HepG2 (cell line): ENCODE results near the gene INTS3. TPM values are rescaled to one million over a fixed set of nuclear protein-coding genes. Genes with fewer than 3 reads are reported as not detected.

ENCODE experiments used
- ATF1 ChIP-seq: IDR thresholded peaks from 2 replicates; pipeline ENCODE4 v1.6.1; 2016; ENCODE audit warnings: mild to moderate bottlenecking, control low read depth
- BCL6 ChIP-seq: IDR thresholded peaks from 2 replicates; pipeline ENCODE4 v1.6.1; 2016; ENCODE audit warnings: missing genetic modification reagents, missing compliant biosample characterization
- BCLAF1 ChIP-seq: fragments of 450-650 bp; IDR thresholded peaks from 2 replicates; pipeline ENCODE4 v1.6.1; 2017; ENCODE audit warnings: mild to moderate bottlenecking
- CEBPZ ChIP-seq: IDR thresholded peaks from 2 replicates; pipeline ENCODE4 v1.6.1; 2012; ENCODE audit warnings: low read length, improper control_type of control experiment
- EHMT2 ChIP-seq: fragments of 200-600 bp; sonication (generic); IDR thresholded peaks from 2 replicates; pipeline ENCODE4 v1.7.0; 2017; ENCODE audit warnings: antibody characterized with exemption, low read depth, low read length, borderline replicate concordance
- EP300 ChIP-seq, 3 experiments: sonication (generic) in 1 of 3; formaldehyde crosslinking in 1 of 3; IDR thresholded peaks; 2 replicates each; pipeline versions ENCODE4 v1.5.1 to v1.6.1; 2011 to 2020; ENCODE audit warnings: low read depth in 2 of 3, low read length in 2 of 3, borderline replicate concordance in 1 of 3, improper control_type of control experiment in 1 of 3, mild to moderate bottlenecking in 1 of 3, missing genetic modification reagents in 1 of 3, moderate library complexity in 1 of 3
- FOXA3 ChIP-seq: IDR thresholded peaks from 2 replicates; pipeline ENCODE4 v1.6.1; 2016; ENCODE audit warnings: missing genetic modification reagents, missing compliant biosample characterization
- HNF1A ChIP-seq, 2 experiments: sonication (generic) in 1 of 2; formaldehyde crosslinking in 1 of 2; IDR thresholded peaks; 2 replicates each; pipeline versions ENCODE4 v1.4.0 to v1.6.1; 2016 to 2020; ENCODE audit warnings: borderline replicate concordance in 1 of 2, low read depth in 1 of 2, mild to moderate bottlenecking in 1 of 2, missing genetic modification reagents in 1 of 2
- KLF9 ChIP-seq: IDR thresholded peaks from 2 replicates; pipeline ENCODE4 v1.6.1; 2016; ENCODE audit warnings: low read depth
- PITX1 ChIP-seq: sonication (generic); formaldehyde crosslinking; IDR thresholded peaks from 2 replicates; pipeline ENCODE4 v1.5.1; 2020; ENCODE audit warnings: mild to moderate bottlenecking, missing genetic modification reagents
- SAP130 ChIP-seq: IDR thresholded peaks from 2 replicates; pipeline ENCODE4 v1.6.1; 2016; ENCODE audit warnings: low read depth
- SKIL ChIP-seq: sonication (generic); formaldehyde crosslinking; IDR thresholded peaks from 2 replicates; pipeline ENCODE4 v1.8.0; 2022; ENCODE audit warnings: missing genetic modification reagents, mild to moderate bottlenecking, moderate library complexity, borderline replicate concordance
- TARDBP ChIP-seq: sonication (generic); formaldehyde crosslinking; IDR thresholded peaks from 2 replicates; pipeline ENCODE4 v1.8.0; 2022; ENCODE audit warnings: mild to moderate bottlenecking, missing genetic modification reagents
- ZBTB8A ChIP-seq: sonication (generic); formaldehyde crosslinking; IDR thresholded peaks from 2 replicates; pipeline ENCODE4 v1.4.0; 2020; ENCODE audit warnings: mild to moderate bottlenecking, low read depth, missing genetic modification reagents, borderline replicate concordance
- ZNF674 ChIP-seq: sonication (generic); formaldehyde crosslinking; IDR thresholded peaks from 2 replicates; pipeline ENCODE4 v1.5.0; 2020; ENCODE audit warnings: low read depth, mild to moderate bottlenecking, missing genetic modification reagents
- polyA plus RNA-seq, 8 experiments: library from polyadenylated mRNA; depleted of rRNA in 3 of 8; stranded (reverse) in 7 of 8; unstranded in 1 of 8; fragments of >200 nt; fragmentation: Illumina TruSeq in 4 of 8; extraction: Trizol in 4 of 8; gene quantifications; 2 replicates each; pipeline versions ENCODE4 v1.2.1 to v1.2.3, GENCODE V29; 2011 to 2016; ENCODE audit warnings: low read depth in 4 of 8, missing spikeins in 1 of 8, mixed read lengths in 1 of 8; ENCODE audit not compliant: insufficient read depth in 1 of 8
- total RNA-seq, 5 experiments: library from RNA; depleted of rRNA; stranded (reverse); fragments of >200 nt; fragmentation: Illumina TruSeq; extraction: Trizol; gene quantifications; 2 replicates each; pipeline ENCODE4 v1.2.3, GENCODE V29; 2016; ENCODE audit warnings: low read depth in 1 of 5

INTS3 gene
- total and polyA plus RNA-seq, 2 of the 13 experiments (the other 11 are each of a cell fraction or from before 2014, with no cell fraction given): 17.2 to 27.2 TPM

- TF ChIP-seq BCL6 (CRISPR knock-in tag): 0 out of 2 replicates have a peak, but pooled peaks have one; percentile 19
- 0 out of 2 replicates have a peak, but pooled peaks have one; percentile 42 for TF ChIP-seq ATF1 (CRISPR knock-in tag)
- peak in 1 of 2 experiments; percentile 37; a peak in 1 of 4 replicates for TF ChIP-seq EP300 (IDR thresholded peaks at IDR 0.05; ENCODE audit: low read depth in 2 of 2, low read length in 2 of 2)
- no peak for TF ChIP-seq EP300 (CRISPR knock-in tag; IDR thresholded peaks at IDR 0.05; ENCODE audit: borderline replicate concordance)
- TF ChIP-seq KLF9 (CRISPR knock-in tag): no peak
- TF ChIP-seq HNF1A (IDR thresholded peaks at IDR 0.05; ENCODE audit: low read depth): peak; percentile 88
- peak; percentile 92 for TF ChIP-seq HNF1A (CRISPR knock-in tag; IDR thresholded peaks at IDR 0.05; ENCODE audit: borderline replicate concordance)
- TF ChIP-seq TARDBP (CRISPR knock-in tag): peak; percentile 22; the same call in 1 of the 2 replicates
- TF ChIP-seq BCLAF1: no peak
- TF ChIP-seq FOXA3 (CRISPR knock-in tag): peak; percentile 18; the same call in 1 of the 2 replicates
- TF ChIP-seq ZBTB8A (CRISPR knock-in tag): no peak
- peak; percentile 36; the same call in 1 of the 2 replicates for TF ChIP-seq SAP130 (CRISPR knock-in tag)
- no peak for TF ChIP-seq EHMT2
- TF ChIP-seq CEBPZ: no peak
- no peak for TF ChIP-seq SKIL (CRISPR knock-in tag)
- no peak for TF ChIP-seq ZNF674
- 0 out of 2 replicates have a peak, but pooled peaks have one; percentile 11 for TF ChIP-seq PITX1 (CRISPR knock-in tag)
These were observed 14.7 kb downstream of the INTS3 start (continued) for GRCh38 chr1:153742411-153743142.
